Measurements from ENCODE around the gene OPTN. TPM values are rescaled to one million over a fixed set of nuclear protein-coding genes. Genes with fewer than 3 reads are reported as not detected.
A peak's percentile ranks its signal among the peaks of the same experiment; 100 is the strongest.

The OPTN gene
- total and polyA plus RNA-seq, 2 of the 8 experiments (the other 6 are each of a cell fraction or from before 2014, with no cell fraction given) = 4.8 to 20.1 TPM

- peaks cover 0 to 3% (median 2%) of the 10 kb centered on the region in 4 experiments; a peak in 3 of 7 replicates for H3K4me1 ChIP-seq (replicated peaks in 1 of 4; ENCODE audit: control insufficient read depth in 3 of 4, insufficient read depth in 4 of 4, low read length in 3 of 4)
- no peak overlapping the region for H2BK15ac ChIP-seq (ENCODE audit: low read length)
- peak overlapping the region in 2 of 4 experiments; percentile 13 to 38; a peak in 3 of 7 replicates for H3K9ac ChIP-seq (replicated peaks in 1 of 4; ENCODE audit: extremely low read depth in 1 of 4, low read depth in 3 of 4, low read length in 3 of 4)
- no peak overlapping the region for H3K14ac ChIP-seq (ENCODE audit: insufficient read length)
- H3K23me2 ChIP-seq (ENCODE audit: low read depth, low read length) = peaks cover 5% of the 10 kb centered on the region
- no peak overlapping the region for H4K91ac ChIP-seq (replicated peaks; ENCODE audit: insufficient read length, low read length)
- H2BK120ac ChIP-seq (replicated peaks; ENCODE audit: low read depth, low read length) = no peak overlapping the region
- peaks cover 0 to 5% of the 10 kb centered on the region in 2 experiments; a peak in 1 of 4 replicates for H3K79me2 ChIP-seq (ENCODE audit: control insufficient read depth in 1 of 2, insufficient read depth in 2 of 2, low read length in 2 of 2)
- ChIA-PET POLR2A (ENCODE audit: partially characterized antibody) (interaction anchor here (1.0 to 1.2 kb wide), 2 partner anchors 10 to 54 kb away, joined by 3 to 5 read pairs; no protein-coding TSS in a partner anchor), CTCF (ENCODE audit: partially characterized antibody) (interaction anchor here (0.9 to 4.2 kb wide), 9 partner anchors 8 to 317 kb away, joined by 3 to 28 read pairs (median 3); no protein-coding TSS in a partner anchor)
- H3K56ac ChIP-seq (replicated peaks; ENCODE audit: insufficient read length, low read depth, low read length) = no peak overlapping the region
- H3K9me3 ChIP-seq (ENCODE audit: insufficient read depth in 2 of 2, low read depth in 1 of 2, low read length in 1 of 2) = no peaks in the 10 kb centered on the region
- H3K79me1 ChIP-seq (ENCODE audit: low read depth, low read length) = no peaks in the 10 kb centered on the region
- peak overlapping the region; percentile 71 to 93 for H3K4me2 ChIP-seq (ENCODE audit: insufficient read depth in 1 of 2, low read depth in 2 of 2, low read length in 2 of 2)
- H4K8ac ChIP-seq (ENCODE audit: extremely low read depth, insufficient read depth, low read length) = no peak overlapping the region; the same call in 1 of the 2 replicates
- no peaks in the 10 kb centered on the region; a peak in 1 of 7 replicates for H3K27me3 ChIP-seq (replicated peaks in 1 of 4; ENCODE audit: control insufficient read depth in 3 of 4, extremely low read depth in 1 of 4, insufficient read depth in 3 of 4, low read length in 3 of 4)
- no peaks in the 10 kb centered on the region for H3K36me3 ChIP-seq (ENCODE audit: control insufficient read depth in 2 of 4, insufficient read depth in 4 of 4, low read length in 3 of 4)
- H3K27ac ChIP-seq (ENCODE audit: low read depth, low read length) = no peak overlapping the region
- peak overlapping the region; percentile 54 to 87 (median 82) for H3K4me3 ChIP-seq (ENCODE audit: extremely low read depth in 1 of 4, insufficient read depth in 2 of 4, low read depth in 3 of 4, low read length in 4 of 4)
- no peak overlapping the region; the same call in 1 of the 2 replicates for H3K18ac ChIP-seq (ENCODE audit: extremely low read depth, low read length)
- H3K23ac ChIP-seq (ENCODE audit: insufficient read length) = no peak overlapping the region
- H2BK20ac ChIP-seq (ENCODE audit: low read length) = no peak overlapping the region
- H2BK12ac ChIP-seq (ENCODE audit: low read depth, low read length) = no peak overlapping the region
- WGBS, 2 experiments (ENCODE audit: extremely low coverage in 1 of 2, insufficient coverage in 1 of 2, insufficient read length in 1 of 2, insufficient replicate concordance in 2 of 2, low coverage in 1 of 2, low lambda C conversion rate in 2 of 2, missing lambda C conversion rate in 1 of 2) = 2% methylated on average over 10 of the region's 14 CpGs; no CpG with 5 or more reads in 1 of the 2 experiments
- peak overlapping the region; percentile 77 for H4K5ac ChIP-seq (ENCODE audit: insufficient read length, low read depth, low read length)
- peak; percentile 58 to 71 for DNase-seq (ENCODE audit: low read depth in 1 of 2, low spot score in 2 of 2)
- no peak overlapping the region for H2AK5ac ChIP-seq (ENCODE audit: low read depth, low read length)
- FAIRE-seq = peak; percentile 24
- H2BK5ac ChIP-seq (ENCODE audit: low read depth, low read length) = peak overlapping the region; percentile 82; the same call in 1 of the 2 replicates
- H3K4ac ChIP-seq (replicated peaks; ENCODE audit: insufficient read length, low read depth, low read length) = no peak overlapping the region
- no peaks in the 10 kb centered on the region for H4K20me1 ChIP-seq (replicated peaks in 1 of 2; ENCODE audit: control insufficient read depth in 1 of 2, insufficient read depth in 2 of 2, low read length in 2 of 2)
- peak overlapping the region; percentile 60; the same call in 1 of the 2 replicates for H2AFZ ChIP-seq (ENCODE audit: low read length)
- TF ChIP-seq RXRA (IDR thresholded peaks at IDR 0.05; ENCODE audit: insufficient read depth, low read depth, low read length) = no peak
- TF ChIP-seq FOSL1 (IDR thresholded peaks at IDR 0.05; ENCODE audit: insufficient read depth, low read depth, low read length) = no peak
- no peak for TF ChIP-seq RNF2 (IDR thresholded peaks at IDR 0.05; ENCODE audit: borderline replicate concordance, low read depth, low read length, missing control alignments, poor library complexity, severe bottlenecking)
- 0 out of 2 replicates have a peak, but pooled peaks have one; percentile 24 for TF ChIP-seq SP1 (IDR thresholded peaks at IDR 0.05; ENCODE audit: low read depth, low read length)
- TF ChIP-seq JUND (IDR thresholded peaks at IDR 0.05; ENCODE audit: low read length) = no peak
- no peak for TF ChIP-seq CEBPB (IDR thresholded peaks at IDR 0.05; ENCODE audit: low read depth, low read length)
- 0 out of 2 replicates have a peak, but pooled peaks have one; percentile 8 for TF ChIP-seq YY1 (IDR thresholded peaks at IDR 0.05; ENCODE audit: low read depth, low read length)
- TF ChIP-seq KDM1A (IDR thresholded peaks at IDR 0.05; ENCODE audit: borderline replicate concordance, low read length) = peak; percentile 55; the same call in 1 of the 2 replicates
- TF ChIP-seq SP2 (IDR thresholded peaks at IDR 0.05; ENCODE audit: low read length) = no peak
- no peak for TF ChIP-seq CHD2 (IDR thresholded peaks at IDR 0.05; ENCODE audit: low read length)
- no peak for TF ChIP-seq ATF2 (IDR thresholded peaks at IDR 0.05; ENCODE audit: low read length)
These were observed 758 bp upstream of the OPTN start for GRCh38 chr10:13099144-13099665.

Data from H1 (cell line).